DND-41 (cell line): Measurements from ENCODE around the gene ANTKMT.

ENCODE experiments used
- ATAC-seq: fragments of 200-7000 bp; cut with Tn5 transposase; 3 replicates; pipeline ENCODE4 v1.9.1; 2021; ENCODE audit warnings: low read depth; ENCODE audit not compliant: insufficient read depth
- DNase-seq: peaks from one replicate; pipeline ENCODE4 v3.0.0-alpha.2; 2020
- H2AFZ ChIP-seq: 2 replicates; pipeline ENCODE4 v1.6.0; 2012; ENCODE audit warnings: low read depth, low read length
- H3K27ac ChIP-seq: 2 replicates; pipeline ENCODE4 v1.5.1; 2012; ENCODE audit warnings: low read length, inconsistent platforms
- H3K27me3 ChIP-seq: fragments of 200-600 bp; sonication (generic); 2 replicates; pipeline ENCODE4 v1.6.0; 2012; ENCODE audit warnings: low read length, mild to moderate bottlenecking, inconsistent platforms; ENCODE audit not compliant: insufficient read depth, poor library complexity
- H3K36me3 ChIP-seq: 2 replicates; pipeline ENCODE4 v1.5.1; 2012; ENCODE audit warnings: low read length, inconsistent platforms; ENCODE audit not compliant: insufficient read depth
- H3K4me1 ChIP-seq: 2 replicates; pipeline ENCODE4 v1.5.1; 2012; ENCODE audit warnings: mild to moderate bottlenecking, low read length; ENCODE audit not compliant: insufficient read depth
- H3K4me2 ChIP-seq: 2 replicates; pipeline ENCODE4 v1.6.0; 2012; ENCODE audit warnings: mild to moderate bottlenecking, moderate library complexity, low read length, inconsistent platforms; ENCODE audit not compliant: insufficient read depth
- H3K4me3 ChIP-seq, 2 experiments: fragments of 200-600 bp in 1 of 2; shearing (Covaris generic) in 1 of 2; 2 replicates each; pipeline ENCODE4 v1.5.1; 2012 to 2016; ENCODE audit warnings: inconsistent platforms in 2 of 2, low read length in 2 of 2, mild to moderate bottlenecking in 2 of 2, low read depth in 1 of 2, moderate library complexity in 1 of 2
- H3K79me2 ChIP-seq: 2 replicates; pipeline ENCODE4 v1.6.0; 2012; ENCODE audit warnings: low read length, inconsistent platforms; ENCODE audit not compliant: insufficient read depth
- H3K9ac ChIP-seq: 2 replicates; pipeline ENCODE4 v1.6.0; 2012; ENCODE audit warnings: low read depth, mild to moderate bottlenecking, inconsistent platforms, low read length, moderate library complexity
- H3K9me3 ChIP-seq: 2 replicates; pipeline ENCODE4 v1.5.1; 2012; ENCODE audit warnings: low read length, moderate library complexity, mild to moderate bottlenecking, inconsistent platforms; ENCODE audit not compliant: insufficient read depth, severe bottlenecking
- H4K20me1 ChIP-seq: 2 replicates; pipeline ENCODE4 v1.6.0; 2012; ENCODE audit warnings: low read length; ENCODE audit not compliant: insufficient read depth
- CTCF ChIP-seq: IDR thresholded peaks from 2 replicates; pipeline ENCODE4 v1.5.1; 2012; ENCODE audit warnings: borderline replicate concordance, low read length, moderate library complexity, mild to moderate bottlenecking; ENCODE audit not compliant: poor library complexity, severe bottlenecking; ENCODE audit errors: extremely low read depth
- EZH2 ChIP-seq: IDR thresholded peaks from 3 replicates; pipeline ENCODE4 v1.6.1; 2012; ENCODE audit warnings: borderline replicate concordance, low read depth, mild to moderate bottlenecking, moderate library complexity, low read length, inconsistent platforms; ENCODE audit not compliant: severe bottlenecking

Gene ANTKMT

DNA sequence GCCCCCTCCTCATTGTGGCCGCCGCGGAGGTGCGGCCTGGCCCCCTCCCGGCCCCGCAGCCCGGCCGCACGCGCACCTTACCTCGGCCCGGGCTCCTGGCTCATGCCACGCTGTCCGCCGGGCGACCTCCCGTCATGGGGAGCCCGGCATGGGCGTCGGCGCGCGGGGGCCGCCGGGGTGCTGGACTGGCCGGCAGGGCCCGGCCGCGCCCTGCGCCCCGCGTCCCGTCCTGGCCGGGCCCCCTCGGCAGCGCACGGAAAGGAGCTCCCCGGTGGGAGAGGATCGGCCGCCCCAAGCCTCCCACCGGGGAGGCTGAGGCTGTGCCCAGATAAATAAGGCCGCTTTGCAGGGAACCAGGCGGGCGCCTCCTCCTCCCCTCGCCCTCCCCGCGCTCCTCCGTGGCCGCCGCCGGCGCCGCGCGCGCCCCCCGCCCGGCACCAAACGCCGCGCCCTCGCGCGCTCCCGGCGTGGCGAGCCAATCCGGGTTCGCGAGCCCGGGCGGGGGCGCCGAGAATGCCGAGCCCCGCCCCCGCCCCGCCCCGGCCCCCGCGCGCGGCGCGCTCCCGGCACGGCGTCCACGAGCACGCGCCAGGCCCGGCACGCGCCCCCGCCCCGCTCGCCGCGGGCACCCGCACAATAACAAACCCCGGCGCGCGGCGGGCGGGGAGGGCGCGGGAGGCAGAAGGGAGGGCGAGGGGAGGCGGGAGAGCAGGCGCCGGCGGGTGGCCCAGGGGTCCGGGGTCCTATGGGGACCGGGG is 15.3 kb upstream of the ANTKMT start, which contains the start of gene FBXL16:
FBXL16 (minus strand) TSS at position 371 of the 758 bp plus-strand sequence. CDS start 8,396 bp downstream, outside the sequence.
- Histone ChIP-seq H3K4me3 (no peak within 1 kb of the TSS), H3K9ac (no peak within 1 kb of the TSS), H4K20me1 (peaks cover 5% of the 10 kb centered on the region), H3K36me3 (no peaks in the 10 kb centered on the region), H3K27me3 (no peaks in the 10 kb centered on the region), H3K9me3 (no peaks in the 10 kb centered on the region), H3K79me2 (no peaks in the 10 kb centered on the region), H3K4me1 (no peaks in the 10 kb centered on the region), H3K4me2 (no peak within 1 kb of the TSS), H2AFZ (no peak within 1 kb of the TSS), H3K27ac (no peak within 1 kb of the TSS)
- TF ChIP-seq CTCF (no peak), EZH2 (no peak)
- ATAC-seq (no peak), DNase-seq (no peak)

DNA sequence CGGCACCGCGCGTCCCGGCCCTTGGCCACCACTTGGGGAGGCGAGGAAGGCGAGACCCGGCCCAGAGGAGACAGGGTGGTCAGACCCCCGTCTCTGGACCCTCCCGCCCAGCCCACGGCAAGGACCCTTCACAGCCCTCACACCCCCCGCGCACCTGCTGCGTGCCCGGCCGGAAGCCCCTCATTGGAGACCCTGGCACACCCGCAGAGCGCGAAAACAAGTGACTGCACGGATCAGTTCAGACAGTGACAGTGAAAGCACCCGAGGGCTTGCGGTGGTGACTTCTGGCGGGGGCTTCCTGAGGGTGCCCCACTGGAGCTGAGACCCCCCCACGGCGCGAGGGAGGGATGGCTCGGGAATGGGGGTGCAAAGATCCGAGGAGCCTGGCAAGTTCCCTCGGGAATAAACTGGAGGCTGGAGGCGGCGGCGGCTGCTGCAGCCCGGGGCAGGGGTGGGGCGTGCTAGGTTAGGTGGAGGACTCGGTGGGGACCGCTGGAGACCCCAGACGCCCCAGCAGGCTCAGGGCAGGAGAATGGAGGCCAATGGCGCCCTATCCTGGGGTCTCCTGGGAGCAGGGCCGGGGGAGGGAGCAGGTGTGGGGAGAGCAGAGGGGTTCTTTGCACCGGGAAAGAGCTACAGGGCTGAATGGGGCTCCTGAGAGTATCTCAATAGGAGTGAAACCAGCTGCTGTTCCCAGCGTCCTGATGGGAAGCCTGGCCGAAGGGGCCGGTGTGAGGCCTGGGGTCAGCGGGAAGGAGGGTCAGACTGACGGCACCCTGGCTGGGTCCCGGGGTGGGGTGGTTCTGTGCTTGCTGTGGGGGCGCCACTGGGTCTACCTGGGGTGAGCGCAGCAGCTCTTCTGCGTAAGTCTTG is 14.5 kb upstream of the ANTKMT start:
- H3K9ac ChIP-seq: no peak overlapping the region
- H3K9me3 ChIP-seq: no peaks in the 10 kb centered on the region
- peaks cover 9% of the 10 kb centered on the region for H4K20me1 ChIP-seq
- H2AFZ ChIP-seq: no peak overlapping the region
- TF ChIP-seq CTCF (no peak), EZH2 (no peak)
- no peak overlapping the region for H3K4me2 ChIP-seq
- DNase-seq: no peak
- no peak overlapping the region for H3K4me3 ChIP-seq
- no peak for ATAC-seq
- no peak overlapping the region for H3K27ac ChIP-seq
- H3K79me2 ChIP-seq: no peaks in the 10 kb centered on the region
- H3K4me1 ChIP-seq: 0 out of 2 replicates have a peak, but pooled peaks cover under 1% of the 10 kb centered on the region
- H3K27me3 ChIP-seq: no peaks in the 10 kb centered on the region
- H3K36me3 ChIP-seq: no peaks in the 10 kb centered on the region

- no peaks in the 10 kb centered on the region for H3K27me3 ChIP-seq
- no peaks in the 10 kb centered on the region for H3K36me3 ChIP-seq
- TF ChIP-seq EZH2 (no peak), CTCF (no peak)
- H3K9ac ChIP-seq: no peak overlapping the region
- H2AFZ ChIP-seq: no peak overlapping the region
- H3K4me3 ChIP-seq: no peak overlapping the region
- no peaks in the 10 kb centered on the region for H3K9me3 ChIP-seq
- ATAC-seq (no peak), DNase-seq (no peak)
- no peak overlapping the region for H3K27ac ChIP-seq
- peaks cover 11% of the 10 kb centered on the region for H4K20me1 ChIP-seq
- H3K4me1 ChIP-seq: peaks cover 4% of the 10 kb centered on the region; the same call in 1 of the 2 replicates
- H3K79me2 ChIP-seq: no peaks in the 10 kb centered on the region
- H3K4me2 ChIP-seq: no peak overlapping the region
Observed at GRCh38 chr16:707062-707538, 13.8 kb upstream of the ANTKMT start.
